Activated CD4-positive, alpha-beta T cell treated with anti-CD3 and anti-CD28 coated beads, Interleukin-2, Interleukin-6, amounts not matched to agents 100 ng/mL and 50 ng/mL, durations not matched to agents 16 hours and 8 hours (primary cell): Measurements from ENCODE around the gene BABAM2.

Experiments used
- DNase-seq: peaks from one replicate; pipeline ENCODE4 v3.0.0-alpha.2; 2020

The BABAM2 gene

DNA sequence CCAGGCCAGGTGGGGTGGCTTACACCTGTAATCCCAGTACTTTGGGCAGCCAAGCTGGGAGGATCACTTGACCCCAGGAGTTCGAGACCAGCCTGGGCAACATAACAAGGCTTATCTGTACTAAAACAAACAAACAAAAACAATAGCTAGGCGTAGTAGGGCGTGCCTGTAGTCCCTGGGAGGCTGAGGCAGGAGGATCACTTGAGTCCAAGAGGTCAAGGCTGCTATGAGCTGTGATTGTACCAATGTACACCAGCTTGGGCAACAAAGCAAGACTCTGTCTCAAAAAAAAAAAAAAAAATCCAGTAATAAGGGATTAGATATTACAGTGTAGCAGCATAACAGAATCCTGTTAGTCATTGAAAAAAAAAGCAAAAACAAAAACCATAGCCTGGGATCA is 279.0 kb downstream of the BABAM2 start:
- DNase-seq = no peak

DNA sequence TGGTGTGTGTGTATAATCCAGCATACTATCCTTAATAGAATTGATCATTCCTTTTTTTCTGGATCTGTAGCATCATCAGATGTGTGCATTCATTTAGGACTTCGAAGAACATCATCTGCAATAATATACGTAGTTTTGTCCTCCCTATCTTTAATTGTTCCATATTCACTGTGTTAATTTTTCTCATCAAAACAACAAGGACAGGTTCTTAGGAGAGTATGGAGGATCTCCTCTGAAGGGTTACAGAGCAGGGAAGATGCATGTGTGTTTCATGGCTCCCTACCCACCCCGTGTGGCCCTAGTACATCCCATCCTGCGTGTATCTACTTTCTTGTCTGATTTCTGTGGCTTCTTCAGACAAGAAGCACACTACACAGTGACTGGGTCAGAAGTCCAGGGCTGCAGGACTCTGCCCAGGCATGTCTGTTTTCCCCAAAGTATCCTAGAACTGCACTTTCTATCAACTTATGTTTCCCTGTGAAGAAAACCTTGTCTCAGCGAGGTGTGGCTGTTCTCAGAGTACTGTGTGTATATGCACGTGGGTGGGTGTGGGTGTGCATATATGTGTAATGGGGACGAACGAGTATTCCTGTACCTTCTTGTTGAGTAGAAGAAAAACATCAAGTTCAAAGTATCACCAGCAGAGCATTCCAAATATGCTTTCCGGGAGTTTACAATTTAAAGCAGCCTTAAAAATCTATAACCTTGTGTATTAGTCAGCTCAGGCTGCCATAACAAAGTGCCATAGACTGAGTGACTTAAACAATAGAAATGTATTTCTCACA is 281.8 kb downstream of the BABAM2 start:
- DNase-seq = no peak

GRCh38 chr2:28173377-28173776 is 282.8 kb downstream of the BABAM2 start:
- DNase-seq = no peak

GRCh38 chr2:28174211-28174610 is 283.7 kb downstream of the BABAM2 start:
- DNase-seq = no peak

DNA sequence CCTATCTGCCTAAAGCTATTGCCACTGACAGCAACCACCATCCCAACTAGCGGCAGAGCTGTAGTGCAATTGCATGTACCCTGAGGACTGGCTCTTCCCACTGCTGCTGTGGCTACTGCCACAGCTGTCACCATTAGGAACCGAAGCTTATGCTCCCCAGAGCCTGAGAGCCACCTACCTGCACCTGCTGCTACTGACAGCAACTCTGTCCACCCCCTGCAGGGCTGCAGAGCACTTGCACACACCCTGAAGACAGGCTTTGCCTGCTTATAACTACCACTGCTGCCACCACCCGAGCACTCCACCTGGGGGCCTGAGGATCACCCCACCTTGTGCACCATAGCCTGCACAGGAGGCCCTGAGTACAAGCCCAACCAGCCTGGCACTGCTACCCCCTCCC is 284.5 kb downstream of the BABAM2 start:
- no peak for DNase-seq

- no peak for DNase-seq
These were observed 288.4 kb downstream of the BABAM2 start for GRCh38 chr2:28178946-28179345.

- no peak for DNase-seq
These were observed 291.3 kb downstream of the BABAM2 start for GRCh38 chr2:28181801-28182200.

DNA sequence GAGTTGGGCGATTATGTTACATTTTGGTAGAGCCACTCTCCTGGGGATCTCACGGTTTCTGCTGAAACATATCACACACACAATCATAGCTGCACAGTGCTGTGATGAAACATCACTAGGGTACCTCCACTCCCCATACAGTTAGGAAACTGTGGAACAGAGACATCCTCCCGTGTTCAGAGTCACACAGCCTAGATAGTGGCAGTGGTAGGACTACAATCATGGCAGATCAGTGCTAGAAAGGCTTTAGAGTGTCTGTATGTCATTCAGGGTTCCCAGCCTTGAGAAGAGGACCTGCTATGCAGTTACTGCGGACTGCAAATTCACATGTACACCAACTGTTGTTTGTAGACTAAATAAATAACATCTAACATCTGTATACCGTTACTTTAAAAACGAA is 291.8 kb downstream of the BABAM2 start:
- no peak for DNase-seq

- DNase-seq = no peak
These were observed 294.6 kb downstream of the BABAM2 start for GRCh38 chr2:28185153-28185552.

DNA sequence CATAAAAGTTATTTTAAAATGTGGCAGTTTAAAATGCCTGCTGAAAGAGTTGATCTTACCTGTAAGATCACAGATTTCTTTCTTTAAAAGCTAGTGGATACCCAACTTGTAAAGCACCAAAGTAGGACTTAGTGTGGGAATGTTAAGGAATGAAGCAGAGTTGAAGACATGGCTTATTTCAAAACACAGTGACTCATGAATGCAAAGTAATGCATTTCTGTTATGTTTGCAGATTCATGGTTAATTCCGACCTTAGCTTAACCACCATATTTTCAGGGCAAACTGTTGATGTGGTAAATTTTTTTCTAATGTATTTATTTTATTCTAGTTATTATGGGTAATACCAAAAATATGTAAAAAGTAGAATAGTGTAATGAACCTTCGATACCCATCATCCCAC is 295.4 kb downstream of the BABAM2 start:
- DNase-seq = no peak

DNA sequence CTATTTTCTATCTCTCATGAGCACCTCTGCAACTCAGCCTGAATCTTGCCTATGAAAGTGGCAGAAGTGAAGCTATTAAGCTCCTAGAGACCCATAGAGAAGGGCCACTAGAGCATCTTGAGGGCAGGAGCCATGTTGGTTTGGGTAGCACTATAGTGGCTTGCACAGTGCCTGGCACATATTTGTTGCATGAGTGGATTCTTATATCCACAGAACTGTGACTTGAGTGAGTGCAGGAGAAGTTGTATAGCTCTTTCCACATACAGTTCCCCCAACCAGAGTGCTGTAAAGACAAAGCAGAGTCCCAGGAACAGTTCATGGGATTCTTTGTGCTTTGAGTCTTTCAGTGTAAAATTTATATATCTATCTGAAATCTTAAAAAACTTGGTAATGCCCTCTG is 296.7 kb downstream of the BABAM2 start:
- no peak for DNase-seq

DNA sequence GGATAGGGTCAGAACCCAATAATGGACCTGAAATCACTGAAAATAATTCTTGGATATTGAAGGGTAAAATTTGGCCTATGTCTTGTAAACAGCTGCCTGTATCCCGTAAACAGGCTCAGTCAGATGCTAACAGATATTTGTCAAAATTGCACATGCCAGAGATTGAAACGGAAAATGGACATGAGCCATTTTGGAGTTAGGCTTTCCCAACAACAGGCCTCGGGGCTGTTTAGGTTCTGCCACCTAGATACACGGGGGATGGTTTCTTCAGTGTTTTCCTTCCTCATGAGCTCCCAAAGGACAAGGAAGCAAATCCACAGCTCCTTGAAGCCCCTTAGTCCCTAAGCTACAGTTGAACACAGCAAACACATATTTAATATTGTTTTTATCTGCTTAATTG is 297.9 kb downstream of the BABAM2 start:
- DNase-seq = no peak

- no peak for DNase-seq
These were observed 303.3 kb downstream of the BABAM2 start for GRCh38 chr2:28193630-28194403.

- DNase-seq = no peak
These were observed 309.6 kb downstream of the BABAM2 start for GRCh38 chr2:28199995-28200679.

DNA sequence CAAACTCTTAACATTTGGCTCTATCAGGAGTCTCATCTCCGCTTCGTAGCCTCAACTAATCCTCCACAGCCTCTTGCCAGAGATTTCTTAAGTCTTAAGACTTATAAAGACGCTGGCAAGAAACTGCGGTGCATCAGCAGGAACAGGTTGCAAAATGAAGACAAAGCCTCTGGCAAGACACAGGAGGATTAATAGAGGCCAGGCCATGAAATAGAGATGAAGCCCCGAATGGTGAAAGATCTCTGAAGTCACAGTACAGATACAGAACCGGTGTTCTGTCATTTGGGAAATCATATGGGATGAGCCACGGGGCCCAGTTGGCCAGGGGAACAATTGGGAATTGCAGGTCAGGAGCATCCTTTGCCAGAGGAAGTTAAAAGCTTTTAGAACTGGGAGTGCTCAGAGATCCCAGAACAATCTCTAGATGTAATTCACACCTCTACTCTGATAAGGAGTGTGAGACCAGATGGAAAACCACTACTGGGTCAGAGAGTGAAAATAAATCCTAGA is 311.2 kb downstream of the BABAM2 start:
- DNase-seq = no peak

DNA sequence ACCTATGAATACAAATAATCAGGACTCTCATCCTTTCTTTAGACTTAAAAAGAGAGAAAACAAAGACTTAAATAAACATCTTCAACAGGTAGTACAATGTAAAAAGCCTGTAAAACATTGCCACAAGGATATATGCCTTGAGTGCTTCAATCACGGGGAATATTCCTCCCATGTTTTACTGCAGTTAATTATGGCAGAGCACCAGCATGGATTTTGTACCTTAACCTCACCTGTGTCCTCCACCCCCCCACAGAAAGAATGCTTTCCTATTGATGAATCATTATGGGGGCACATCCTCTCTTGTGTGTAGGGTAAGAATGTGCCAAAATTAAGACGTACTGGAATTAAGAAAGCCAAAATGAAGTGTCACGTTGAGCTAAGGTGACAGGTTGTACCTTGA is 312.2 kb downstream of the BABAM2 start:
- DNase-seq = no peak

- no peak for DNase-seq
These were observed 316.2 kb downstream of the BABAM2 start for GRCh38 chr2:28206762-28207161.

DNA sequence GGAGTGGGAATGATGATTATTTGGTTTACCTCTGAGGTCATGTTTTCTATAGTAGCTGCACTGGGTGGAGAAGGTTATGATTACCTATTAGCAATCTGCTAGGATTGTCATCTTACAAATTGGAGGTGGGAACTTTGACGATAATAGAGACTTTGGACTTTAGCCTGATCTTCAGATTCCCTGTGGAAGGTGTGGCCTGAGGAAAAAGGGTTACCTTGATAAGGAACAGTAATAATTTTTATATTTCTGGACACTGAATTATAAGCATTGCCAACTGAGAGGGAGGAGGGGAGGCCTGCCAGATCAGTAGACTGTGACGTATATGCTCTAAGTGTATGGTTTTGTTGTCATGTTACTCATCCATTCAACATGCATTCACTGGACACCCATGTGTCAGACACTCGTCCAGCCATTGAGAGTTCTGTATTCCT is 318.7 kb downstream of the BABAM2 start:
- DNase-seq = no peak

DNA sequence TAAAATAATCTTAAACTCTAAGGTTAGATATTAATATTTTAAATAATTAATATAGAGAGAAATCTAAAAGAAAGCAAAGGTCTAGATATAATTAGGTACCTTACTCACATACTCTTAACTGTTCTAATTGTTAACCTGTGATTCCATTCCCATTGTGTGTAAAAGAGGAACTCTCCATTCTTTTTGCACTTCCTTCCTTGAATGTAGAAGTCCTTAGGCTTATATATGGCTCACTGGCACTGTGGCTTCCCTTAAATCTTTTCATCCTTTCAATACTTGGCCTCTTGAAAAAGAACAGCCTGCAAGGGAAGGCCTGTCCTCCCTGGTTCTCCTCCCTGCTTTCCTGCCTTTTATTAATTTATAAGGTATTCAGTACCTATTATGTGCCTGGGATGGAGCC is 319.3 kb downstream of the BABAM2 start:
- DNase-seq = no peak

DNA sequence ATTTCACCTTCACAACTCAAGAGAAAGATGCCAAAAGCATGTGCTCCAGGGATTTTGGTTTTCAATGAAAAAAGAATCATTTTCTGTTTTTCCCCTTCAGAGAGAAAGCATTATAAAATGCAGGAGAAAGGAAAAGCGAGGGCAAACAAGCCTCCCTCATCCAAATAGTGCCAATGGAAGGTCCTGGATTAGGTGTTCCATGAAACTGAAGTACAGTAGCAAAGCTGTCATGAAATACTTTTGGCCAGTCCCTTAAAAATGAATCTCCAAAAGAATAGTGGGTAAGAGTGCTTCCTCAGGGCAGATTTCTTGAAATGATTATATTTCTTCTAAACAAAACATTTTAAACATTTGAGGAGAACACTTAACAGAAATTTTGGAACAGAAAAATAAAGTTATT is 320.0 kb downstream of the BABAM2 start:
- DNase-seq = no peak

DNA sequence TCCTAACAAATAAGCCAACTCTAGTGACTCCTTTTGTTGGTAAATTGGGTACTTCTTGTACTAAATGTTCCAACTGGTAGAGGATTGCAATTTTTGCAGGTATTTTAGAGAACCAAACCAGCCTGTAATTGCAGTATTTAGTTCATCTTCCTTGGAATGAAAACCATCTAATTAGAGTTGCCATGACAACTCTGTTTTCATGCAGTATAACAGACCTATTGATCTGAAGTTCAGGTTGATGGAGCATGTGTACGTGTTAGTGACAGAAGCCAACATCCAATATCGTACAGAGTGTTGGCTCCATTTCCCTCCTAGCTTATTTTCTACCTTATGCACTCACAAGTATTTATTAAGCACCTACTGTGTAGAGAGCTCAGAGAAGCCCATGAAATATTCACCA is 325.8 kb downstream of the BABAM2 start:
- no peak for DNase-seq

DNA sequence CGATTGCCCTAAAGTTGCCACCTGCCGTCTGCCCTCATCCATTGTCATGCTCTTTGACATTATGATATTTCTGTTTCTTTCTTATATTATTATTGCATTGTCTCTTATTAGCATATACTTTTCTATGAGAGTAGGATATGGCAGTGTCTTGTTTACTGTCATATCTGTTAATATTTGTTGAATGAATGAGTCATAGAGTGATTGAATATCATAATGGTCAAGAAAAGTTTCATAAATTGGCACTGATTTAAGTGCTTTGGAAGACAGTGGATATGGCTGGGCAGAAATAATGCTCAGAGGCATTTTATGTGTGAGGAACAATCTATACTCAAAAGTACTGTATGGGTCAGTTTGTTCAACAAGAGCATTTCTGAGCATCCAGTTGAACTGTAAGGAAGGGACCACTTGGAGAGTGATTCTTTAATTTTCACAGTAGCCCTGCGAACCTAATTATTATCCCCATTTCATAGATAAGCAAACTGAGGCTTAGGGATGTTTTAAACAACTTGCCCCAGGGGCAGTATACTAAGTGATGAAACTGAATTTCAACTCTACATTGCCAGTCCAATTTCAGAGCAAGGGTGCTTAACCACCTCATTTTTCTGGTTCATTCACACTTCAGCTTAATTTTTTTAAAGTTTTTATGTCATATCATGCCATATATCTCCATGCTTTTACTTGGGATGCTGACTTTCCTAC is 326.7 kb downstream of the BABAM2 start:
- no peak for DNase-seq

DNA sequence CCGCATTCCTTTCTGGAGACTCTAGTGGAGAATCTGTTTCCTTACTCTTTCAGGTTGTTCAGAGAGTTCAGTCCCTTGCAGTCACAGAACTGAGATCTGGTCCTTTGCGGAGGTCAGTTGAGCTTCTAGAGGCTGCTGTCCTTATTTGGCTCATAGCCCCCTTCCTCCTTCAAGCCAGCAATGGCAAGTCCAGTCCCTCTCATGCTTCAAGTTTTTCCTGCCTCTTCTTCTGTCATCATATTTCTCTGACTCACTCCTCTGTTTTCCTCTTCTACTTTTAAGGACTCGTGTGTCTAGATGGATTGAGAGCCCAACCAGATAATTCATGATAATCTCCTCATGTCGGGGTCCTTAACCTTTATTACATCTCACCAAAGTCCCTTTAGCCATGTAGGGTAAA is 328.6 kb downstream of the BABAM2 start:
- no peak for DNase-seq
